DOHH2 (cell line): Measurements from ENCODE around the gene CTCF.

ENCODE experiments used
- EZH2phosphoT487 ChIP-seq: fragments of 200-600 bp; sonication (generic); IDR thresholded peaks from 2 replicates; pipeline ENCODE4 v1.6.1; 2017; ENCODE audit warnings: borderline replicate concordance, mild to moderate bottlenecking, antibody characterized with exemption, low read length, moderate library complexity, mixed read lengths
- TF ChIP-seq, protein P1 (sequence below): fragments of 200-600 bp; sonication (generic); IDR thresholded peaks from one replicate; pipeline ENCODE4 v1.5.1; 2014; ENCODE audit warnings: antibody characterized with exemption, mild to moderate bottlenecking, low read depth, low read length; ENCODE audit not compliant: poor library complexity, severe bottlenecking

DNA sequence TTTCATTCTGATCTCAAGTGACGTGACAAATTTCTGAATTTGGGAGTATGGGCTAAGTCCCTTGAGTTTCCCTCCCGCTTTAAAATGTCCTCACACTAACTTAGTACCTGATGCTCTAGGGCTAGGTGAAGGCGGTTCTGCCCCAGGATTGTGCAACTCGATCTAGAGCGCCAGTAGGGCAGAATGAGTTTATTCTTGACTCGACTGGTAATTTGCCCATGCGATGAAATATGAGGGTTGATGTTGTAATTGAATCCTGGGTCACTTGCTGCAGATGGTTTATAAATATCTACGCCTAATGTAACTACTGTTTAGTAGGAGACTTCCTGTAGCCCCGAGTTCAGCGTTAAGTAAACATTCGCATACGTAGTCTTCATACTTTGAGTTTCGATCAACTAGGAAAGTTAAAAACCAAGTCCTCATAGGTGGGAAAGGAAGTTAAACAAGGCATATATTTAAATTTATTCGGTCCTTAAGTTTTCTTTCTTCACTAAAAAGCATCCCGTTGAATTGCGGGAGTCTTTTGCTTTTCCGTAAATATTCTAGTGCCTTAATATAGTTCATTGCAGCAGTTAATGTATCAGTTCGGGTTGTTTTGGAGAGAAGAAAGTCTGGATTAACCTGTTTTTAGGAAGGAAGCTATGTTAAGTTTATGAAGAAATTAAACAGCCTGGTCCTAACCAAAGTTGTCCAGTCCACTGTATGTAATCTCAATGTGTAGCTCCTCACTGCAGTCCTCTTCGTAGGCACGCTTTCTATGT is 1.6 kb downstream of the CTCF start:
- TF ChIP-seq, protein P1, sequence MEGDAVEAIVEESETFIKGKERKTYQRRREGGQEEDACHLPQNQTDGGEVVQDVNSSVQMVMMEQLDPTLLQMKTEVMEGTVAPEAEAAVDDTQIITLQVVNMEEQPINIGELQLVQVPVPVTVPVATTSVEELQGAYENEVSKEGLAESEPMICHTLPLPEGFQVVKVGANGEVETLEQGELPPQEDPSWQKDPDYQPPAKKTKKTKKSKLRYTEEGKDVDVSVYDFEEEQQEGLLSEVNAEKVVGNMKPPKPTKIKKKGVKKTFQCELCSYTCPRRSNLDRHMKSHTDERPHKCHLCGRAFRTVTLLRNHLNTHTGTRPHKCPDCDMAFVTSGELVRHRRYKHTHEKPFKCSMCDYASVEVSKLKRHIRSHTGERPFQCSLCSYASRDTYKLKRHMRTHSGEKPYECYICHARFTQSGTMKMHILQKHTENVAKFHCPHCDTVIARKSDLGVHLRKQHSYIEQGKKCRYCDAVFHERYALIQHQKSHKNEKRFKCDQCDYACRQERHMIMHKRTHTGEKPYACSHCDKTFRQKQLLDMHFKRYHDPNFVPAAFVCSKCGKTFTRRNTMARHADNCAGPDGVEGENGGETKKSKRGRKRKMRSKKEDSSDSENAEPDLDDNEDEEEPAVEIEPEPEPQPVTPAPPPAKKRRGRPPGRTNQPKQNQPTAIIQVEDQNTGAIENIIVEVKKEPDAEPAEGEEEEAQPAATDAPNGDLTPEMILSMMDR, result no peak
- no peak for TF ChIP-seq EZH2phosphoT487
